Suprapubic skin (tissue), 3 donors: Measurements from ENCODE around the gene TMEM128.

ENCODE experiments used
- EP300 ChIP-seq: sonication (generic); formaldehyde crosslinking; IDR thresholded peaks from one replicate; pipeline ENCODE4 v1.6.1; 2017; ENCODE audit warnings: antibody characterized with exemption
- POLR2A ChIP-seq, 2 donors: fragments of 450-650 bp; IDR thresholded peaks; one replicate each; pipeline ENCODE4 v1.6.1; 2017; ENCODE audit warnings: antibody characterized with exemption in 2 of 2, mild to moderate bottlenecking in 2 of 2, moderate library complexity in 2 of 2
- TF ChIP-seq, protein P1 (sequence below), 2 donors: fragments of 200-600 bp in 1 of 2; fragments of 450-650 bp in 1 of 2; sonication (generic) in 1 of 2; IDR thresholded peaks; one replicate each; pipeline ENCODE4 v1.5.1; 2016 to 2019; ENCODE audit warnings: antibody characterized with exemption in 2 of 2, mild to moderate bottlenecking in 1 of 2, moderate library complexity in 1 of 2

DNA sequence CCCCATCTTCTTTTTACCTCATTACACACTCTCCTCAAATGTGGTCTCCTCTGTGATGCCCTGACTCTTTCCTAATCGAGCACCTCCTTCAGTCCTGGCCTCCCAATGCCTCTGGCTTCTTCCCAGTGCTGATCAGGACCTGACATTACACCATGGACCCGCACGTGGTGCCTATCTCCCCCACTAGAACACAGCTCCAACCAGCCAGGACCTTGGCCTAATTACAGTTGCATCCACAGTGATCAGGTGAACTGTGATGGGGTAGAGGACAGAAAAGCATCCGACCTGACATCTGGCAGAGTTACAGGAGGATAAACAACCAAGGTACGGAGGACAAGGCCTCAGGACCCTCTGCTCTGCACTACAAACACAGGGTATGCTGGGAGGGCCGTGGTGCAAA lies 29.5 kb upstream of the TMEM128 start:
- TF ChIP-seq, protein P1, sequence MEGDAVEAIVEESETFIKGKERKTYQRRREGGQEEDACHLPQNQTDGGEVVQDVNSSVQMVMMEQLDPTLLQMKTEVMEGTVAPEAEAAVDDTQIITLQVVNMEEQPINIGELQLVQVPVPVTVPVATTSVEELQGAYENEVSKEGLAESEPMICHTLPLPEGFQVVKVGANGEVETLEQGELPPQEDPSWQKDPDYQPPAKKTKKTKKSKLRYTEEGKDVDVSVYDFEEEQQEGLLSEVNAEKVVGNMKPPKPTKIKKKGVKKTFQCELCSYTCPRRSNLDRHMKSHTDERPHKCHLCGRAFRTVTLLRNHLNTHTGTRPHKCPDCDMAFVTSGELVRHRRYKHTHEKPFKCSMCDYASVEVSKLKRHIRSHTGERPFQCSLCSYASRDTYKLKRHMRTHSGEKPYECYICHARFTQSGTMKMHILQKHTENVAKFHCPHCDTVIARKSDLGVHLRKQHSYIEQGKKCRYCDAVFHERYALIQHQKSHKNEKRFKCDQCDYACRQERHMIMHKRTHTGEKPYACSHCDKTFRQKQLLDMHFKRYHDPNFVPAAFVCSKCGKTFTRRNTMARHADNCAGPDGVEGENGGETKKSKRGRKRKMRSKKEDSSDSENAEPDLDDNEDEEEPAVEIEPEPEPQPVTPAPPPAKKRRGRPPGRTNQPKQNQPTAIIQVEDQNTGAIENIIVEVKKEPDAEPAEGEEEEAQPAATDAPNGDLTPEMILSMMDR (IDR thresholded peaks at IDR 0.05) = no peak
- no peak for TF ChIP-seq POLR2A (IDR thresholded peaks at IDR 0.05)
- TF ChIP-seq EP300 = no peak
